Astrocyte (in vitro differentiated cells and primary cell): ENCODE results near the gene NINL. TPM values are rescaled to one million over a fixed set of nuclear protein-coding genes. Genes with fewer than 3 reads are reported as not detected.

Experiments used
- DNase-seq: peaks from one replicate; pipeline ENCODE4 v3.0.0-alpha.2; 2010; ENCODE audit warnings: low read depth
- FAIRE-seq: peaks from 2 replicates; lab custom pipeline; 2011; peaks lifted over from hg19 to GRCh38; lab: Jason Lieb, UNC
- H2AFZ ChIP-seq: 2 replicates; pipeline ENCODE4 v1.6.0; 2012; ENCODE audit warnings: low read depth, low read length, inconsistent platforms
- H3K27ac ChIP-seq: 2 replicates; pipeline ENCODE4 v1.5.1; 2011; ENCODE audit warnings: low read depth, low read length, inconsistent platforms
- H3K27me3 ChIP-seq: 2 replicates; pipeline ENCODE4 v1.6.0; 2011; ENCODE audit warnings: low read length, inconsistent platforms; ENCODE audit not compliant: insufficient read depth
- H3K36me3 ChIP-seq: 2 replicates; pipeline ENCODE4 v1.5.1; 2011; ENCODE audit warnings: low read length, inconsistent platforms; ENCODE audit not compliant: insufficient read depth
- H3K4me1 ChIP-seq: 2 replicates; pipeline ENCODE4 v1.5.1; 2011; ENCODE audit warnings: low read length, inconsistent platforms; ENCODE audit not compliant: insufficient read depth
- H3K4me2 ChIP-seq: 2 replicates; pipeline ENCODE4 v1.6.0; 2012; ENCODE audit warnings: low read length, inconsistent platforms
- H3K4me3 ChIP-seq: 2 replicates; pipeline ENCODE4 v1.5.1; 2011; ENCODE audit warnings: low read depth, mild to moderate bottlenecking, low read length, inconsistent platforms; ENCODE audit not compliant: insufficient read depth
- H3K79me2 ChIP-seq: 2 replicates; pipeline ENCODE4 v1.6.0; 2012; ENCODE audit warnings: mild to moderate bottlenecking, low read length, inconsistent platforms; ENCODE audit not compliant: insufficient read depth
- H3K9ac ChIP-seq: 2 replicates; pipeline ENCODE4 v1.6.0; 2012; ENCODE audit warnings: mild to moderate bottlenecking, low read length, inconsistent platforms
- H3K9me3 ChIP-seq: 2 replicates; pipeline ENCODE4 v1.5.1; 2012; ENCODE audit warnings: low read depth, mild to moderate bottlenecking, low read length, inconsistent platforms; ENCODE audit not compliant: insufficient read depth
- H4K20me1 ChIP-seq: 2 replicates; pipeline ENCODE4 v1.6.0; 2012; ENCODE audit warnings: low read length, inconsistent platforms; ENCODE audit not compliant: insufficient read depth
- H3K27ac Mint-ChIP-seq: one replicate; pipeline ENCODE4 v1.8.0; 2021; ENCODE audit warnings: mild to moderate bottlenecking, mixed read lengths; ENCODE audit not compliant: unreplicated experiment
- H3K27me3 Mint-ChIP-seq: one replicate; pipeline ENCODE4 v1.8.0; 2021; ENCODE audit warnings: low read depth, mixed read lengths; ENCODE audit not compliant: unreplicated experiment
- H3K36me3 Mint-ChIP-seq: one replicate; pipeline ENCODE4 v1.8.0; 2021; ENCODE audit warnings: low read depth, mixed read lengths; ENCODE audit not compliant: unreplicated experiment
- H3K4me1 Mint-ChIP-seq: one replicate; pipeline ENCODE4 v1.8.0; 2021; ENCODE audit warnings: low read depth, mixed read lengths; ENCODE audit not compliant: unreplicated experiment
- H3K4me3 Mint-ChIP-seq: one replicate; pipeline ENCODE4 v1.8.0; 2021; ENCODE audit warnings: mild to moderate bottlenecking, moderate library complexity, mixed read lengths; ENCODE audit not compliant: unreplicated experiment
- H3K9me3 Mint-ChIP-seq: one replicate; pipeline ENCODE4 v1.8.0; 2021; ENCODE audit warnings: mild to moderate bottlenecking, mixed read lengths; ENCODE audit not compliant: unreplicated experiment
- EZH2 ChIP-seq: IDR thresholded peaks from 2 replicates; pipeline ENCODE4 v1.6.1; 2012; ENCODE audit warnings: mild to moderate bottlenecking, low read length, inconsistent platforms; ENCODE audit not compliant: insufficient read depth
- total RNA-seq: library from RNA; stranded (reverse); gene quantifications from 2 replicates; pipeline ENCODE4 v1.2.1, GENCODE V29; 2021
- TF ChIP-seq, protein P1 (sequence below): IDR thresholded peaks from 2 replicates; pipeline ENCODE4 v1.5.1; 2011; ENCODE audit warnings: low read depth, mild to moderate bottlenecking, inconsistent platforms, low read length, moderate library complexity; ENCODE audit not compliant: insufficient read depth

The NINL gene
- total RNA-seq, 1 donor from 2014 or later: 10.2 TPM

DNA sequence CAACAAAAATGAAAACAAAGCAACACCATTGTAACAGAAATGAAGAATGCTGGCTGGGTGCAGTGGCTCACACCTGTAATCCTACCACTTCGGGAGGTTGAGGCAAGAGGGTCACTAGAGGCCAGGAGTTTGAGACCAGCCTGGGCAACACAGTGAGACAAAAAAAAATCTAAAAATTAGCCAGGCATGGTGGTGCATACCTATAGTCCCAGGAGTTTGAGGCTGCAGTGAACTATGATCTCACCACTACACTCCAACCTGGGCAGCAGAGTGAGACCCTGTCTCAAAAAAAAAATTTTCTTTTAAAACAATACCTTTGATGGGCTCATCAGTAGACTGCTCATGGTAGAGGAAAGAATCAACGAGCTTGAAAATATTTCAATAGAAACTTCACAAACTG lies 18.5 kb downstream of the NINL start:
- H3K9ac ChIP-seq: no peak overlapping the region
- peaks cover 2% of the 10 kb centered on the region for H3K36me3 Mint-ChIP-seq
- no peak overlapping the region for H3K27ac ChIP-seq
- no peak overlapping the region for H3K4me2 ChIP-seq
- H3K9me3 Mint-ChIP-seq: peaks cover 3% of the 10 kb centered on the region
- no peak overlapping the region for H3K4me3 ChIP-seq
- peaks cover 51% of the 10 kb centered on the region for H3K79me2 ChIP-seq
- FAIRE-seq (no peak), DNase-seq (no peak)
- H3K36me3 ChIP-seq: no peaks in the 10 kb centered on the region
- no peaks in the 10 kb centered on the region for H3K27me3 Mint-ChIP-seq
- H3K27me3 ChIP-seq: no peaks in the 10 kb centered on the region
- H3K4me1 Mint-ChIP-seq: peaks cover 11% of the 10 kb centered on the region
- peaks cover 46% of the 10 kb centered on the region for H4K20me1 ChIP-seq
- H3K4me3 Mint-ChIP-seq: no peak overlapping the region
- H3K4me1 ChIP-seq: no peaks in the 10 kb centered on the region
- H3K9me3 ChIP-seq: no peaks in the 10 kb centered on the region
- TF ChIP-seq EZH2: no peak
- TF ChIP-seq, protein P1, sequence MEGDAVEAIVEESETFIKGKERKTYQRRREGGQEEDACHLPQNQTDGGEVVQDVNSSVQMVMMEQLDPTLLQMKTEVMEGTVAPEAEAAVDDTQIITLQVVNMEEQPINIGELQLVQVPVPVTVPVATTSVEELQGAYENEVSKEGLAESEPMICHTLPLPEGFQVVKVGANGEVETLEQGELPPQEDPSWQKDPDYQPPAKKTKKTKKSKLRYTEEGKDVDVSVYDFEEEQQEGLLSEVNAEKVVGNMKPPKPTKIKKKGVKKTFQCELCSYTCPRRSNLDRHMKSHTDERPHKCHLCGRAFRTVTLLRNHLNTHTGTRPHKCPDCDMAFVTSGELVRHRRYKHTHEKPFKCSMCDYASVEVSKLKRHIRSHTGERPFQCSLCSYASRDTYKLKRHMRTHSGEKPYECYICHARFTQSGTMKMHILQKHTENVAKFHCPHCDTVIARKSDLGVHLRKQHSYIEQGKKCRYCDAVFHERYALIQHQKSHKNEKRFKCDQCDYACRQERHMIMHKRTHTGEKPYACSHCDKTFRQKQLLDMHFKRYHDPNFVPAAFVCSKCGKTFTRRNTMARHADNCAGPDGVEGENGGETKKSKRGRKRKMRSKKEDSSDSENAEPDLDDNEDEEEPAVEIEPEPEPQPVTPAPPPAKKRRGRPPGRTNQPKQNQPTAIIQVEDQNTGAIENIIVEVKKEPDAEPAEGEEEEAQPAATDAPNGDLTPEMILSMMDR: no peak
- H2AFZ ChIP-seq: no peak overlapping the region
- H3K27ac Mint-ChIP-seq: no peak overlapping the region

DNA sequence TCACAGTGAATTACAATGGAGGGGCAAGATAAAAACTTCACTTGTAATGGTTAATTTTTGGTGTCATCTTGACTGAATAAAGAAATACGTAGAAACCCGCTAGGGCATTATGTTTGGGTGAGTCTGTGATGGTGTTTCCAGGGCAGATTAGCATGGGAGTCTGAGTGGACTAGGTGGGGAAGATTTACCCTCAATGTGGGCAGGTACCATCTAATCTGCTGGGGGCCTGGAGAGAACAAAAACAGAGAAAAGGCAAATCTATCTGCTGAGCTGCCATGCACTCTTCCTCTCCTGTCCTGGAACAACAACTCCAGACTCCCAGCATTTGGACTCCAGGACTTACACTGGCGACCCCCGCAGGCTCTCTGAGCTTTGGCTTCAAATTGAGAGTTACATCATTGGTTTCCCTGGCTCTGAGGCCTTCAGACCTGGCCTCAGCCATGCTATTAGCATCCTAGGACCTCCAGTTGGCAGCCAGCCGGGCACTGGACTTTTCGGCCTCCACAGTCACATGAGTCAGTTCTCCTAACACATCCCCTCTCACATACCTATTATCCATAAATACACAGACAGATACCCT lies 19.7 kb downstream of the NINL start:
- Histone ChIP-seq H3K79me2 (peaks cover 46% of the 10 kb centered on the region), H3K4me1 (no peaks in the 10 kb centered on the region), H3K9me3 (no peaks in the 10 kb centered on the region), H2AFZ (no peak overlapping the region), H3K27me3 (no peaks in the 10 kb centered on the region), H3K4me3 (no peak overlapping the region), H4K20me1 (peaks cover 37% of the 10 kb centered on the region), H3K4me2 (no peak overlapping the region), H3K36me3 (no peaks in the 10 kb centered on the region), H3K27ac (no peak overlapping the region), H3K9ac (no peak overlapping the region)
- Mint-ChIP-seq H3K27me3 (no peaks in the 10 kb centered on the region), H3K36me3 (peaks cover 2% of the 10 kb centered on the region), H3K27ac (no peak overlapping the region), H3K4me1 (peaks cover 11% of the 10 kb centered on the region), H3K9me3 (peaks cover 3% of the 10 kb centered on the region), H3K4me3 (no peak overlapping the region)
- FAIRE-seq (no peak), DNase-seq (no peak)
- TF ChIP-seq, protein P1: no peak
- TF ChIP-seq EZH2: no peak

- no peak for FAIRE-seq
- no peak for TF ChIP-seq EZH2
- DNase-seq: no peak
- Mint-ChIP-seq H3K4me3 (no peak overlapping the region), H3K36me3 (peaks cover 3% of the 10 kb centered on the region), H3K27ac (no peak overlapping the region), H3K4me1 (peaks cover 11% of the 10 kb centered on the region), H3K27me3 (no peaks in the 10 kb centered on the region), H3K9me3 (peaks cover 3% of the 10 kb centered on the region)
- H3K36me3 ChIP-seq: no peaks in the 10 kb centered on the region
- peaks cover 38% of the 10 kb centered on the region for H3K79me2 ChIP-seq
- H2AFZ ChIP-seq: no peak overlapping the region
- H3K4me2 ChIP-seq: no peak overlapping the region
- no peak overlapping the region for H3K27ac ChIP-seq
- H3K4me3 ChIP-seq: no peak overlapping the region
- no peak overlapping the region for H3K9ac ChIP-seq
- H4K20me1 ChIP-seq: peaks cover 40% of the 10 kb centered on the region
- H3K9me3 ChIP-seq: no peaks in the 10 kb centered on the region
- H3K27me3 ChIP-seq: no peaks in the 10 kb centered on the region
- H3K4me1 ChIP-seq: no peaks in the 10 kb centered on the region
These were observed 21.5 kb downstream of the NINL start for GRCh38 chr20:25563876-25564275.
